B cell (primary cell): Measurements from ENCODE around the gene SRP14.

Experiments used
- EZH2 ChIP-seq: IDR thresholded peaks from 2 replicates; pipeline ENCODE4 v1.6.1; 2012; ENCODE audit warnings: borderline replicate concordance, low read depth, mild to moderate bottlenecking, moderate library complexity, low read length; ENCODE audit not compliant: insufficient read depth, poor library complexity, severe bottlenecking
- TF ChIP-seq, protein P1 (sequence below): fragments of 200-600 bp; IDR thresholded peaks from one replicate; pipeline ENCODE4 v1.8.0; 2022; ENCODE audit warnings: antibody characterized with exemption, mild to moderate bottlenecking

DNA sequence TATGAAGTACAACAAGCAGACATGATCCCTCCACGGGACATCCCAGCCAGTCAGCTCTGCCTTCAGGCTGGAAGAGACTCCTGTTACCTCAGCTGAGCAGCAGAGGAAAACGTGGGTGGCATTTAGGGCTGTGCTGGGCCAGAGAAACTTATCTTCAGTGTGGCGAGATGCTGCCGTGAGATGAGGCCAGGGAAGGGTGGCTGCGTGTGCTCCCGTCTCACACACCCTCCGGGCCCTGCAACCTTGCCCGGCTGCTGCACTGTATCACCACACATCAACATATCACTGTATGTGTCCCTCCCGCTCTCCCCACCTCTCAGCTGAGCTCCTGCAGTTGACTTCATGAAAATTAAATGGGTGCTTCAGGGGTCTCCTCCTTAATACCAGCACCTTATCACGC is 46.3 kb upstream of the SRP14 start:
- TF ChIP-seq, protein P1, sequence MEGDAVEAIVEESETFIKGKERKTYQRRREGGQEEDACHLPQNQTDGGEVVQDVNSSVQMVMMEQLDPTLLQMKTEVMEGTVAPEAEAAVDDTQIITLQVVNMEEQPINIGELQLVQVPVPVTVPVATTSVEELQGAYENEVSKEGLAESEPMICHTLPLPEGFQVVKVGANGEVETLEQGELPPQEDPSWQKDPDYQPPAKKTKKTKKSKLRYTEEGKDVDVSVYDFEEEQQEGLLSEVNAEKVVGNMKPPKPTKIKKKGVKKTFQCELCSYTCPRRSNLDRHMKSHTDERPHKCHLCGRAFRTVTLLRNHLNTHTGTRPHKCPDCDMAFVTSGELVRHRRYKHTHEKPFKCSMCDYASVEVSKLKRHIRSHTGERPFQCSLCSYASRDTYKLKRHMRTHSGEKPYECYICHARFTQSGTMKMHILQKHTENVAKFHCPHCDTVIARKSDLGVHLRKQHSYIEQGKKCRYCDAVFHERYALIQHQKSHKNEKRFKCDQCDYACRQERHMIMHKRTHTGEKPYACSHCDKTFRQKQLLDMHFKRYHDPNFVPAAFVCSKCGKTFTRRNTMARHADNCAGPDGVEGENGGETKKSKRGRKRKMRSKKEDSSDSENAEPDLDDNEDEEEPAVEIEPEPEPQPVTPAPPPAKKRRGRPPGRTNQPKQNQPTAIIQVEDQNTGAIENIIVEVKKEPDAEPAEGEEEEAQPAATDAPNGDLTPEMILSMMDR, result no peak
- no peak for TF ChIP-seq EZH2
